Stomach (tissue), 4 donors: ENCODE results near the gene KISS1R.

Experiments used
- EP300 ChIP-seq: sonication (generic); formaldehyde crosslinking; IDR thresholded peaks from one replicate; pipeline ENCODE4 v1.6.1; 2017; ENCODE audit warnings: antibody characterized with exemption
- POLR2A ChIP-seq, 4 donors: fragments of 450-650 bp; IDR thresholded peaks; one replicate each; pipeline ENCODE4 v1.6.1; 2016; ENCODE audit warnings: antibody characterized with exemption in 4 of 4, control low read depth in 2 of 4, mild to moderate bottlenecking in 1 of 4, moderate library complexity in 1 of 4
- TF ChIP-seq, protein P1 (sequence below), 7 experiments: fragments of 450-650 bp in 4 of 7; fragments of 200-600 bp in 3 of 7; sonication (generic) in 3 of 7; IDR thresholded peaks; one replicate each; pipeline ENCODE4 v1.5.1; 2016 to 2019; ENCODE audit warnings: antibody characterized with exemption in 7 of 7, control low read depth in 2 of 7, mild to moderate bottlenecking in 1 of 7

GRCh38 chr19:954672-955494 is 37.8 kb downstream of the KISS1R start:
- TF ChIP-seq, protein P1, sequence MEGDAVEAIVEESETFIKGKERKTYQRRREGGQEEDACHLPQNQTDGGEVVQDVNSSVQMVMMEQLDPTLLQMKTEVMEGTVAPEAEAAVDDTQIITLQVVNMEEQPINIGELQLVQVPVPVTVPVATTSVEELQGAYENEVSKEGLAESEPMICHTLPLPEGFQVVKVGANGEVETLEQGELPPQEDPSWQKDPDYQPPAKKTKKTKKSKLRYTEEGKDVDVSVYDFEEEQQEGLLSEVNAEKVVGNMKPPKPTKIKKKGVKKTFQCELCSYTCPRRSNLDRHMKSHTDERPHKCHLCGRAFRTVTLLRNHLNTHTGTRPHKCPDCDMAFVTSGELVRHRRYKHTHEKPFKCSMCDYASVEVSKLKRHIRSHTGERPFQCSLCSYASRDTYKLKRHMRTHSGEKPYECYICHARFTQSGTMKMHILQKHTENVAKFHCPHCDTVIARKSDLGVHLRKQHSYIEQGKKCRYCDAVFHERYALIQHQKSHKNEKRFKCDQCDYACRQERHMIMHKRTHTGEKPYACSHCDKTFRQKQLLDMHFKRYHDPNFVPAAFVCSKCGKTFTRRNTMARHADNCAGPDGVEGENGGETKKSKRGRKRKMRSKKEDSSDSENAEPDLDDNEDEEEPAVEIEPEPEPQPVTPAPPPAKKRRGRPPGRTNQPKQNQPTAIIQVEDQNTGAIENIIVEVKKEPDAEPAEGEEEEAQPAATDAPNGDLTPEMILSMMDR (IDR thresholded peaks at IDR 0.05): no peak
- no peak for TF ChIP-seq POLR2A (IDR thresholded peaks at IDR 0.05)
- TF ChIP-seq EP300: no peak
